ENCODE results near the gene CLCN2.

CLCN2 gene

DNA sequence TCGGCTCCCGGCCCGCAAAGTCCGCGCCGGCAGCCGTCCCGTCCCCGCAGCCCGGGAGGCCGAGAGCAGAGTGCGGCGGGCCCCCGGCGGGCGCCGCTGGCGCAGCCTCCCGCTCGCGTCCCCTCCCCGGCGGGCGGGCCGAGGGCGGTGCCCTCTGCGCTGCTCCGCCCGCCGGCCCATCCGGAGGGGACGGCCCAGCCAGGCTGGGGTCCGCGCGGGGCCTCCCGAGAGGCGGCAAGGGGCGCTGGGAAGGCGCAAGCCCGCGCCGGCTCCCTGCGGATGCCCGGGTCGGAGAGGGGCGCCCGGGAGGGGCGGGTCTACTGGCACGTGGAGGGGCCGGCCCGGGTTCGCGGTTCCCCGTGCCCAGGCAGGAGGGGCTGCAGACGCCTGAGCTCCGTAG lies at the start of gene CLCN2, which contains the start of gene POLR2H:
CLCN2 (minus strand) TSS at position 74 of the 400 bp plus-strand sequence. CDS start 126 bp downstream, outside the sequence.
POLR2H (plus strand) TSS at position 179 of the 400 bp plus-strand sequence. CDS start 1,783 bp downstream, outside the sequence.
- peak in 2 of 3 donors; percentile 17 to 35 for DNase-seq (ENCODE audit: low read depth in 2 of 3, low spot score in 1 of 3)

DNA sequence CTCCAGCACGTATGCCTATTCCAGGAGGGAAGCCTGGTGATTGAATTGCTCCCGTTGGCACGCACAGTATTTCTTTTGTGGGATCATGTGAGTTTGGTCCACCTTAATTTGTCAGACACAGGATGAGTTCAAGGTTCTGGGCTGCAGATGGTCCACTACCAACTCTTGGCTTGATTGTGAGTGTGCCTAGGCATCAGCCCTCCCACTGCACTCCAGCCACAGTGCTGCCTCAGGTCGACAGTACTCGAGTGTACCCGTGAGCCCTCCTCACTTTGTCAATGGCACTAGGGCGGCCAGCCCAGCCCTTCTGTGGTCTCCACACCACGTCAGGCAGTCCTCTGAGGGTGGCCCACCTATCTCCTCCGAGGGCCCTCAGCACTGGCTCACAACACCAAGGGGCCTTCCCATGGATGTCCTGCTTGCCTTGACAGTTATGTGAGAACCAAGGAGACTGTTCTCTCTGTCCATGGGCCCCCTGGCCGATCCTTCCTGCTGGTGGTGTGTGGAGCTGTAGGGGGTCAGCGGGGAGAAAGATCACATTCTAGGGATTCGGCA lies 48.6 kb upstream of the CLCN2 start:
- DNase-seq (ENCODE audit: low read depth in 2 of 3, low spot score in 1 of 3), result no peak

DNA sequence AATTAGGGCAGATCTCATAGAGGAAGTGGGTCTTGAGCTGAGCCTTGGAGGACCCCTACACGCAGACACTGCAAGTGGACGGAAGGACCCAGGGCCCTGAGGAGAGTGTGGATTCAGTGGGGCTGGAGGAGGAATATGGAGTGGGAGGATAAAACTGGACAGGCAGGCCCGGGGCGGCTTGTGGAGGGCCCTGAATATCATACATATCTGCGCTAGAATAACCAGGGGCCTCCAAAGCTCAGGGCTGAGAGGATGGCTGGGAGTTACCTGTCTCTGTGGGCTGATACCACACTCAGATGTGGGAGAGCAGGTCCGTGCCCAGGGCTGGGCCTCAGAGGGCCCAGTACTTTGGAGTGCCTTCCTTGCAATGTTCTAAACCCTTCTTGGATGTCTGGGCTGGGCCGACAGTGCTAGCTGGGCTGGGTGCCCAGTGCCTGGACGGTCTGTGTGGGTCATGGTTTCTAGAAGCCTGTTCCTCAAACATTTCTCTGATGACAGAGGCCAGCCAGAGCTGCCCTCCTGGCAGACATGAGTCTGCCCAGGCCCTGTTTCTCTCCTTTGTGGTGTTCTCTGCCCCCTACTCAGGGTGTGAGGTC lies 48.0 kb upstream of the CLCN2 start:
- no peak for DNase-seq (ENCODE audit: low read depth in 2 of 3, low spot score in 1 of 3)

DNA sequence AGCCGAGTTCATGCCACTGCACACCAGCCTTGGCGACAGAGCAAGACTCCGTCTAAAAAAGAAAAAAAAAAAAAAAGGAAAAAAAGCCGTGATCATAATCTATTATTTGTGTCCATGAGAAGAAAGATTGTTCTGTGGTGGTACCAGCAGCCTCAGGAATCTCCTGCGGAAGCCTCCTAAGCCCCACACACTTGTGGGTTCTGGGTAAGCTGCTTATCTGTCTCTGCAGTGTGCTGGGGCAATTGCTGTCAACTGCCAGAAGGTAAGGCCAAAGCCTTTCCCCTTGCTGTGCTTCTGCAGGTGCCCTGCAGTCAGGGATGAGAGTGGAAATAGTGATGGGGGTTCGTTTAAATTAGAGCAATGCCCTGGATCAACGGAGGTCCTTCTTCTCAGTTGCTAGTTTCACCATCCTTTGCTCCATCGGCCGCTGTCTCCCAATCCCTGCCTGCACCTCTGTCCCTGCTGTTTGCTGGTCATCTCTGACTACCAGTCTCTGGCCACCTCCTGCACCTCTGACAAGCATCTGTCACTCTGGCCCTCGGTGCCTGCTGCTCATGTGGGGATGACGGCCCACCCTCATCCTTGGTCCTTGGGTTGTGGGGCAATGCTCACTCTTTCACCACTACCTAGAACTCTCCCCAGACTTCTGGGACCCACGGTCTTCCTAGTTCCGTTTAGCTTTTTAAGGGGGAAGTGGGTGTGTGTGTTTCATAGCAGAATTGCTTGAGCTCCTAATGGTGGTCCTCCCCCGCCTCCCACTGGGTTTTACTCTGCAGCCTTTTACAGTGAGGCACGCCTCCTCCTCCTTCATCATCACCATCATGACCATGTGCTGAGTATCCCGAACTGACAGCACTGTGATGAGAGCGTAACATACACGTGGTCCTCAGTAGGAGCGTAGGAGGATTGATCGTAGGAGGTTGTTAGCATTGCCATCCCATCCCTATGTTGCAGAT lies 43.9 kb upstream of the CLCN2 start:
- DNase-seq (ENCODE audit: low read depth in 2 of 3, low spot score in 1 of 3), result no peak

DNA sequence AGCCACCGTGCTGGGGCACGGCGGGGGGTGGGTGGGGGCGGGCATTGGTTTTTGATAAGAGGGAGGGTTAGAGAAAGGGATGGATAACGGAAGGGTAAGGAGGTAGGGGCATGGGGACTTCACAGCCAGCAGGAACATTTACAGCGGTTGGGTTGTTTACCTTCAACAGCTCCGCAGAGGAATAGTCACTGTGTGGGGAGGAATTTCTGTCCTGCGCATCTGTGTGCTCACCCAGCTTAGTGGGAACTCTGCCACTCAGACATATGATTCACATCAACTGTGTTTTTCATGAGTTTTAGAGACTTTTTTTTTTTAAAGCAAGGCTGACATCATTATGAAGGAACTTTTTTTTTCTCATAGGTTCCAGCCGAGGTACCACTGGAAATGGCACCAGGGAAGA lies 38.0 kb upstream of the CLCN2 start:
- DNase-seq (ENCODE audit: low read depth in 2 of 3, low spot score in 1 of 3), result no peak

DNA sequence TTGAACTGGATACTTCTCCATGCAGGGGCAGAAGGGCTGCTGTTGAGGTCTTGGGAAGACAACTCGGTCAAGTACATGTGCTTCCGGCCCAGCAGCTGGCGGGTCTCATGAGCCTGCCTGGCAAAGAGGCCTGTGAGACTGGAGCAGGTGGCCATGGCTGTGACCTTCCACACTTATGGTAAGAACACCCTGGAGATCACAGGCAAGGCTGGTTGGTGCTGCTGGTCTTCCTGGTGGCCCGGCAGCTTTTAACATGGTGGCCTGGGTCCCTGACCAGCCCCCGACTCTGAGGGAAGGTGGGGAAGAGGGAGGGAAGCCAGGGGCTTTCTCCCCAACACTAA lies 33.9 kb upstream of the CLCN2 start:
- no peak for DNase-seq (ENCODE audit: low read depth in 2 of 3, low spot score in 1 of 3)

DNA sequence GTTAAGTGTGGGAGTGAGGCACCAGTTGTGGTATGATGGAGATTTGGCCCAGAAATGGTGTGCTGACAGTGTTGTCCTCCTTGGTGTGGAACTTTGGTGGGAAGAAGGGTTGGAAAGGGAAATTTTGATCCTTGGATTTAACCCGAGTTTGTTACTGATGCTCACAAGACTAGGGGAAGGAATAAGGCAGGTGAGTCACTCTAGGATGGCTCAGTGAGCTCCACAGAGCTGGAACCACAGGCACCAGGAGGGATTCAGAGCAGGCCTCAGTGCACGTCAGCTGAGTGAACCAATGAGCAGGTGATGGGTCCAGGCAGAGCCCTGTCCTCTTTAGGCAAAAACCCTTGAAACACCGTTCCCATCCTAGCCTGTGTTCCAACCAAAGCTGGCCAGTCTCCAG lies 29.9 kb upstream of the CLCN2 start:
- DNase-seq (ENCODE audit: low read depth in 2 of 3, low spot score in 1 of 3), result no peak

DNA sequence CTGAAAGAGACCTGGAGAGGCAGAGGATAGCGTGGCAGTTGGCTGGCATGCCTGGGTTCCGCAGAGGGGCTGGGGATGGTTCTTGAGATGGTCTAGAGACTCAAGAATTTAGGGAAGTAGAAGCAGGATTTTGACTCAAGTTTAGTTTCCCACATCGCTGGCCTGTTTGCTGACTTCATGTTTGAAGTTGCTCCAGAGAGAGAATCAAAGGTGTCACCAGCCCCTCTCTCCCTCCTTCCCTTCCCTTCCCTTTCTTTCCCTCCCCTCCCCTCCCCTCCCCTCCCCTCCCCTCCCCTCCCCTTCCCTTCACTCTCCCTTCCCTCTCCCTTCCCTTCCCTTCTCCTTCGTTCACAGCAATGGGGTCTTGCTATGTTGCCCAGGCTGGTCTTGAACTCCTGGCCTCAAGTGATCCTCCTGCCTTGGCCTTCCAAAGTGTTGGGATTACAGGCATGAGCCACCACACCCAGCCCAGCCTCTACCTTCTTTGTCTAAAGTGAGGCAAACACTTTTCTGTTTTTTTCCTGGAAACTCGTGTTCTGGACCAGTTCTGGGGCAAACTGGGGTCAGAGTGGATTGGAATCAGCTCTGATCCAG lies 28.6 kb upstream of the CLCN2 start:
- DNase-seq (ENCODE audit: low read depth in 2 of 3, low spot score in 1 of 3), result no peak

DNA sequence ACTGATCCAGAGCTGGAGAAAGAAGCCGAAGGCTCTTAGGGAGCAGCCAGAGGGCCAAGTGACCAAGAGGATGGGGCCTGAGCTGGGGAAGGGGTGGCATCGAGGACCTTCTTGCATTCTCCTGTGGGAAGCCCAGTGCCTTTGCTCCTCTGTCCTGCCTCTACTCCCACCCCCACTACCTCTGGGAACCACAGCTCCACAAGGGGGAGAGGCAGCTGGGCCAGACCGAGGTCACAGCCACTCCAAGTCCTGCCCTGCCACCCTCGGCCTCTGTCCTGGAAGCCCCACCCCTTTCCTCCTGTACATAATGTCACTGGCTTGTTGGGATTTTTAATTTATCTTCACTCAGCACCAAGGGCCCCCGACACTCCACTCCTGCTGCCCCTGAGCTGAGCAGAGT lies 28.0 kb upstream of the CLCN2 start:
- DNase-seq (ENCODE audit: low read depth in 2 of 3, low spot score in 1 of 3), result no peak

DNA sequence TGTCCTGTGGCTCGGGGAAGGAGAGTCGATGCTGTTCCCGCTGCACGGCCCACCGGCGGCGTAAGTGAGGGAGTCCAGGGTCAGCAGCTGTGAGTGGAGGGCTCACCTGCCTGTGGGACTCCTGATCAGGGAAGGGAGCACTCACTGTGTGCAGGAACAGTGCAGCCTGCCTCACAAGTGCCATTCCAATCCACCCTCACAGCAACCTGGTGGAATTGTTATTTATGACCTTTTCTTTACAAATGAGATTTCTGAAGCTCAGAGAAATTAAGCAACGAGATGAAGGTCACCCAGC lies 27.5 kb upstream of the CLCN2 start:
- no peak for DNase-seq (ENCODE audit: low read depth in 2 of 3, low spot score in 1 of 3)

DNA sequence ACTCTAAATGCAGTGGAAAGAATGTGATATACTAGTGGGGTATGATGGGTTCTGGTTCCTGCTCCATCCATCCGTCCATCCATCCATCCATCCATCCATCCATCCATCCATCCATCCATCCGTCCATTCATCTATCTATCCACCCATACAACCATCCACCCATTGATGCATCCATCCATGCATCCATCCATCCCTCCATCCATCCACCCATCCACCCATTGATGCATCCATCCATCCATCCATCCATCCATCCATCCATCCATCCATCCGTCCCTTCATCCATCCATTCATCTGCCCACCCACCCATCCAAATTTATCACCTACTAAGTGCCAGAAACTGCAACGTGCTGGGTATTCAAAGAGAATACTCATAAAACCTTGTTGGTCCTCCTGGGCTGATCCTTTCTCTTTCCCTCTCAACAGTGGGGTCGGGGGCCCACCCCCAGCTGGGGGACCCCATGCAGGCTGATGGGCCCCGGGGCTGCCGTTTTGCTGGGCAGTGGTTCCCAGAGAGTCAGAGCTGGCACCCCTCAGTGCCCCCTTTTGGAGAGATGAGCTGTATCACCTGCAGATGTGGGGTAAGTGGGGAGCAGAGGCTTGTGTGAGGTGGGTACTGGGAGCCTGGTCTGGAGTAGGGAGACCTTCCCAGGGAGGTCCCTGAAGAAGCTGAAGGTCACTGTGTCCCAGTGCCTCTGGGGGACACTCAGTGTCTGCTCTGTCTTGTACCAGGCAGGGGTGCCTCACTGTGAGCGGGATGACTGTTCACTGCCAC lies 26.9 kb upstream of the CLCN2 start:
- DNase-seq (ENCODE audit: low read depth in 2 of 3, low spot score in 1 of 3), result no peak

DNA sequence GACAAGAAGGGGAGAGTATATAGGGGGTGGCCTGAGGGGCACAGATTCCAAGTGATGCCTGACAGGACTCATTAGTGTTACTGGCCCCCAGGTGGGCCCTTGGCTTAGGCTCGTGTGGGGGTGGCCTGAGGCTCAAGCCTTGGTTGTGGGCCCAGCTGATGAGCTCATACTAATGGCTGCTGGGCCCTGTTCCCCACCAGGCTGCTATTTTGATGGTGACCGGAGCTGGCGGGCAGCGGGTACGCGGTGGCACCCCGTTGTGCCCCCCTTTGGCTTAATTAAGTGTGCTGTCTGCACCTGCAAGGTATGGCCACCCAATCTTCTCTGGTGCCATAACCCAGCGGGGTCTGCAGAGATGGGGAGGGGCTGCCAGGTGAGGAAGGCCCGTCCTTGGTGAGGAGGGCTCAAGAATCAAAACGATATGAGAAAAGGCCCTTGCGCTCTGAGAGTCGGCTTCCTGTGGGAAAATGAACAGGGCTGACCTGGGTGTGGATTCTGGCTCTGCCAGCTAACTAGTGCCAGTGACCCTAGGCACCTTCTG lies 25.8 kb upstream of the CLCN2 start:
- DNase-seq (ENCODE audit: low read depth in 2 of 3, low spot score in 1 of 3), result no peak

DNA sequence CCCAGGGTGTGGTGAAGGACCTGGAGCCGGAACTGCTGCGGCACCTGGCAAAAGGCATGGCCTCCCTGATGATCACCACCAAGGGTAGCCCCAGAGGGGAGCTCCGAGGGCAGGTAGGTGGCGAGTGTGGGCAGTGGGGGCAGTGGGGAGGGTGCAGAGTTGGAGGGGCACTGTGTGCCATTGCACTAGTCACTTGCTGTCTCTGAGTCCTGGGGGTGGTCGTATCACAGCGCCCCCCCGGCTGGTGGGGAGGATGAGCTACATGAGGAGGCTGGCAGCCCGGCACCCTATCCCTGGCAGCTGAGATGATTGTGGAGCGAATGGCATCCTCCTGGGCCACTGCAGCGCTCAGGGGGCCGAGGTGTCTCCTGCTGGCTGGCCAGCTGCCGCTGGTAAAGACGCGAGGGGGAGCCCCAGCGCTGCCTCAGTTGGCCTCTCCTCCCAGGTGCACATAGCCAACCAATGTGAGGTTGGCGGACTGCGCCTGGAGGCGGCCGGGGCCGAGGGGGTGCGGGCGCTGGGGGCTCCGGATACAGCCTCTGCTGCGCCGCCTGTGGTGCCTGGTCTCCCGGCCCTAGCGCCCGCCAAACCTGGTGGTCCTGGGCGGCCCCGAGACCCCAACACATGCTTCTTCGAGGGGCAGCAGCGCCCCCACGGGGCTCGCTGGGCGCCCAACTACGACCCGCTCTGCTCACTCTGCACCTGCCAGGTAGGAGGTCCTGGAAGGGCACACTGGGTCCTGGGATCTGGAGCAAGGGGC lies 24.8 kb upstream of the CLCN2 start:
- DNase-seq (ENCODE audit: low read depth in 2 of 3, low spot score in 1 of 3), result no peak

DNA sequence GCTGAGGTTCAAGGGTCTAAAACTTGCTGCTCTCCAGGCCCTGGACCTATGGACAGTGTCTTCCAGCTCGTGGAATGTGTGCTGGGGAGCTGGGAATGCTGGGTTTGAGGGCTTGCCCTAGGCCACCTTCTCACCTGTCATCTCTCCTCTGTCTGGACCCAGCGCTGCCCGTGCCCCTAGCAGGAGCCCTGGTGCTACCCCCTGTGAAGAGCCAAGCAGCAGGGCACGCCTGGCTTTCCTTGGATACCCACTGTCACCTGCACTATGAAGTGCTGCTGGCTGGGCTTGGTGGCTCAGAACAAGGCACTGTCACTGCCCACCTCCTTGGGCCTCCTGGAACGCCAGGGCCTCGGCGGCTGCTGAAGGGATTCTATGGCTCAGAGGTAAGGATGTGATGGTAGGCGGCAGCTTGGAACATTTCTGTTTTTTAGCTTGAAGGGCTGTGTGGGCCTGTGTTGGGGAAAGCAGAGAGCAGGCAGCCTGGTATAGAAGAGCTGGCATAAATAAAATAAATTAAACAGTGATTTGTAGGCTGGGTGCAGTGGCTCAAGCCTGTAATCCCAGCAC lies 23.5 kb upstream of the CLCN2 start:
- DNase-seq (ENCODE audit: low read depth in 2 of 3, low spot score in 1 of 3), result no peak

DNA sequence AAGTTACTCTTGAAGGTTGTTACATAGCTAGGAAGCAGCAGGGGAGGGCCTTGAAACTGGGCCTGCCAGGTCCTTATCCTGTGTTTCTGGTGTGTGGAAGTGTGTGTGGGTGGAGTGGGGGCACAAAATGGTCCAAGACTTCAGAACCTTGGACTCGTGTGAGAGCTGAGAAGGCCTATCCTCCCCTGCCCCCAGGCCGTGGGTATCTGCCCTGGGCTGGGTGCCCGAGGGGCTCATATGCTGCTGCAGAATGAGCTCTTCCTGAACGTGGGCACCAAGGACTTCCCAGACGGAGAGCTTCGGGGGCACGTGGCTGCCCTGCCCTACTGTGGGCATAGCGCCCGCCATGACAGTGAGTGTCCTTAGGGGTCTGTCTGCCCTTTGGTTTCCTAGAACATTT lies 22.9 kb upstream of the CLCN2 start:
- no peak for DNase-seq (ENCODE audit: low read depth in 2 of 3, low spot score in 1 of 3)

DNA sequence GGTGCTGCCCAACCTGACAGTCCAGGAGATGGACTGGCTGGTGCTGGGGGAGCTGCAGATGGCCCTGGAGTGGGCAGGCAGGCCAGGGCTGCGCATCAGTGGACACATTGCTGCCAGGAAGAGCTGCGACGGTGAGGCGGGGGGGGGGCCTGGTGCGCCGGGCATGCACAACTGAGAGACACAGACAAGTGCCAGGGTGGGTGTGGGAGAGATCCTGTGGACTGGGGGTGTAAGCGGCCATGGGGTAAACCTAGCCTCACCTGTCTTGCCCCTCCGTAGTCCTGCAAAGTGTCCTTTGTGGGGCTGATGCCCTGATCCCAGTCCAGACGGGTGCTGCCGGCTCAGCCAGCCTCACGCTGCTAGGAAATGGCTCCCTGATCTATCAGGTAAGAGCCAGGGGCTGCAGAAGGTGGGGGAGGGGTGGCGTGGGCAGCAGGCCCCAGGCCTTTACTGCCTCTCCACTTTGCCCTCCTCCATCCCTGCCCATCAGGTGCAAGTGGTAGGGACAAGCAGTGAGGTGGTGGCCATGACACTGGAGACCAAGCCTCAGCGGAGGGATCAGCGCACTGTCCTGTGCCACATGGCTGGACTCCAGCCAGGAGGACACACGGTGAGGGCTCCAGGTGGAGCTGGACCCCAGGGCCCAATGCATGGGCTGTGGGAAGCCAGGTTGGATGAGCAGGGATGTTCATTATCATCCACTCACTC lies 21.8 kb upstream of the CLCN2 start:
- DNase-seq (ENCODE audit: low read depth in 2 of 3, low spot score in 1 of 3), result no peak

DNA sequence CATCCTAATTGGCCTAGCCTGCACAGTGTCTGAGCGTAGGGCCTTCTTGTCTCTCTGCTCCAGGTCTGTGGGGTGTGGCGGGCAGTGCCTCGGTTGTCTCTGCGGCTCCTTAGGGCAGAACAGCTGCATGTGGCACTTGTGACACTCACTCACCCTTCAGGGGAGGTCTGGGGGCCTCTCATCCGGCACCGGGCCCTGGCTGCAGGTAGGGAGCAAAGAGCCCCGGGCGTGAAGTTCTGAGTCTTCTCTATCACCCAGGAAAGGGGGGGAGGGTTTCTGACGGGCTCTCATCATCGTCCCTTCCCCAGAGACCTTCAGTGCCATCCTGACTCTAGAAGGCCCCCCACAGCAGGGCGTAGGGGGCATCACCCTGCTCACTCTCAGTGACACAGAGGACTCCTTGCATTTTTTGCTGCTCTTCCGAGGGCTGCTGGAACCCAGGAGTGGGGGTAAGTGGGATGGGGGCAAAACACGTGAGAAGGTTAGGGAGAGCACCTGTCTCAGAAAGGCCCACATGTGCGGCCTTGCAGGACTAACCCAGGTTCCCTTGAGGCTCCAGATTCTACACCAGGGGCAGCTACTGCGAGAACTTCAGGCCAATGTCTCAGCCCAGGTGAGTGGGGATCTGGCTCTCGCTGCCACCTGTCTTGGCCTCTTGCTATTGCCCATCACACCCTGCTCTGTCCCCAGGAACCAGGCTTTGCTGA lies 21.1 kb upstream of the CLCN2 start:
- no peak for DNase-seq (ENCODE audit: low read depth in 2 of 3, low spot score in 1 of 3)

Measured in stimulated activated CD4-positive, alpha-beta T cell treated with anti-CD3 and anti-CD28 coated beads, Interleukin-12 subunit alpha, Interleukin-12 subunit beta, amount 100 ng/mL, for 48 hours (primary cell).